ENCODE results near the gene SUPT3H. TPM values are rescaled to one million over a fixed set of nuclear protein-coding genes. Genes with fewer than 3 reads are reported as not detected.

SUPT3H gene
- total RNA-seq, 1 donor from 2014 or later, result 2.6 TPM

DNA sequence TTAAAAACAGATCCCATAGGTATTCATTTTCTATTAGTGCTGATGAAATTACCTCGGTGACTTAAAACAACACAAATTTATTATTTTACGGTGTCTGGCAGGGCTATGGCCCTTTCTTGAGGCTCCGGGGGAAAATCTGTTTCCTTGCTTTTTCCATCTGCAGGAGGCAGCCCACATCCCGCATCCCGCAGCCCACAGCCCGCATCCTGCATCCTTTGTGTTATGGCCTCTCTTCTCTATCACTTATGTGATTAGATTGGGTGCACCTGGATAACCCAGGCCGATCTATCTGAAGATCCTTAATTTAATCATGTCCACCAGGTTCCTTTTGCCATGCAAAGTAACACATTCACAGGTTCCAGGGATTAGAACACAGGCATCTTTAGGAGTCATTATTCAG, 582.4 kb downstream of the SUPT3H start:
- TF ChIP-seq, protein P1, sequence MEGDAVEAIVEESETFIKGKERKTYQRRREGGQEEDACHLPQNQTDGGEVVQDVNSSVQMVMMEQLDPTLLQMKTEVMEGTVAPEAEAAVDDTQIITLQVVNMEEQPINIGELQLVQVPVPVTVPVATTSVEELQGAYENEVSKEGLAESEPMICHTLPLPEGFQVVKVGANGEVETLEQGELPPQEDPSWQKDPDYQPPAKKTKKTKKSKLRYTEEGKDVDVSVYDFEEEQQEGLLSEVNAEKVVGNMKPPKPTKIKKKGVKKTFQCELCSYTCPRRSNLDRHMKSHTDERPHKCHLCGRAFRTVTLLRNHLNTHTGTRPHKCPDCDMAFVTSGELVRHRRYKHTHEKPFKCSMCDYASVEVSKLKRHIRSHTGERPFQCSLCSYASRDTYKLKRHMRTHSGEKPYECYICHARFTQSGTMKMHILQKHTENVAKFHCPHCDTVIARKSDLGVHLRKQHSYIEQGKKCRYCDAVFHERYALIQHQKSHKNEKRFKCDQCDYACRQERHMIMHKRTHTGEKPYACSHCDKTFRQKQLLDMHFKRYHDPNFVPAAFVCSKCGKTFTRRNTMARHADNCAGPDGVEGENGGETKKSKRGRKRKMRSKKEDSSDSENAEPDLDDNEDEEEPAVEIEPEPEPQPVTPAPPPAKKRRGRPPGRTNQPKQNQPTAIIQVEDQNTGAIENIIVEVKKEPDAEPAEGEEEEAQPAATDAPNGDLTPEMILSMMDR (IDR thresholded peaks at IDR 0.05; ENCODE audit: borderline replicate concordance), result no peak
- H3K36me3 ChIP-seq, result no peaks in the 10 kb centered on the region
- DNase-seq, result no peak
- H3K4me3 ChIP-seq, result no peak overlapping the region
- intact Hi-C loops (cut with micrococcal nuclease), result no loop called here
- H3K27me3 ChIP-seq (ENCODE audit: low read depth), result peaks cover 55% of the 10 kb centered on the region
- H3K27ac ChIP-seq (replicated peaks), result no peak overlapping the region
- H3K4me1 ChIP-seq, result peaks cover 6% of the 10 kb centered on the region
- H3K9me3 ChIP-seq (replicated peaks), result peaks cover 6% of the 10 kb centered on the region

DNA sequence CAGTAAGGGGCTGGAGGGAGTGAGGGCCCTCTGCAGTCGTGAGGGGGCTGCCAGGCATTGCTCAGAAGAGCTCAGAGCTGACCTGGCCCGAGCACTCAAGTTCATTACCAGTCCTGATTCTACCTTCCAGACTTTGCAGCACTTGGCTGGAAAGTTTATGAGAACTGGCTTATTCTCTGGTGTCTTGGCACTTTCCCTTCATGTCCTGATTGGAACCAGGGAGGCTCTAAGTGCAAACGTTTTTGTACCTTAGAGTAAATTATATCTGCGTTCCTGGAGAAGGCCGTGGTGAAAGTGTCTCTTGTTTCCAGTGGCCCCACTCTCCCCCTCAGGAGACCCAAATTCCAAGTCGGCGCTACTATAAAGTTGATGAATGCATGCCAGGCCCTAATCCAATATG, 587.9 kb downstream of the SUPT3H start:
- Histone ChIP-seq H3K9me3 (replicated peaks) (peaks cover 4% of the 10 kb centered on the region), H3K4me1 (no peaks in the 10 kb centered on the region), H3K27me3 (ENCODE audit: low read depth) (peaks cover 60% of the 10 kb centered on the region), H3K27ac (replicated peaks) (no peak overlapping the region), H3K36me3 (no peaks in the 10 kb centered on the region), H3K4me3 (no peak overlapping the region)
- intact Hi-C loops (cut with micrococcal nuclease), result no loop called here
- no peak for DNase-seq
- TF ChIP-seq, protein P1 (IDR thresholded peaks at IDR 0.05; ENCODE audit: borderline replicate concordance), result no peak

GRCh38 chr6:44789061-44789460, 588.7 kb downstream of the SUPT3H start:
- Histone ChIP-seq H3K36me3 (no peaks in the 10 kb centered on the region), H3K27ac (replicated peaks) (no peak overlapping the region), H3K4me3 (no peak overlapping the region), H3K4me1 (no peaks in the 10 kb centered on the region), H3K27me3 (ENCODE audit: low read depth) (peaks cover 53% of the 10 kb centered on the region), H3K9me3 (replicated peaks) (peaks cover 12% of the 10 kb centered on the region)
- TF ChIP-seq, protein P1 (IDR thresholded peaks at IDR 0.05; ENCODE audit: borderline replicate concordance), result no peak
- DNase-seq, result no peak
- intact Hi-C loops (cut with micrococcal nuclease), result no loop called here

- intact Hi-C loops (cut with micrococcal nuclease), result no loop called here
- H3K9me3 ChIP-seq (replicated peaks), result peaks cover 17% of the 10 kb centered on the region
- H3K27me3 ChIP-seq (ENCODE audit: low read depth), result peaks cover 49% of the 10 kb centered on the region
- no peak for DNase-seq
- TF ChIP-seq, protein P1 (IDR thresholded peaks at IDR 0.05; ENCODE audit: borderline replicate concordance), result no peak
- H3K36me3 ChIP-seq, result no peaks in the 10 kb centered on the region
- H3K27ac ChIP-seq (replicated peaks), result no peak overlapping the region
- H3K4me3 ChIP-seq, result no peak overlapping the region
- H3K4me1 ChIP-seq, result no peaks in the 10 kb centered on the region
Measured at GRCh38 chr6:44788387-44788981, 589.2 kb downstream of the SUPT3H start.

- intact Hi-C loops (cut with micrococcal nuclease), result no loop called here
- H3K4me3 ChIP-seq, result no peak overlapping the region
- TF ChIP-seq, protein P1 (IDR thresholded peaks at IDR 0.05; ENCODE audit: borderline replicate concordance), result no peak
- H3K27me3 ChIP-seq (ENCODE audit: low read depth), result peaks cover 44% of the 10 kb centered on the region
- no peak overlapping the region for H3K27ac ChIP-seq (replicated peaks)
- no peaks in the 10 kb centered on the region for H3K4me1 ChIP-seq
- H3K36me3 ChIP-seq, result no peaks in the 10 kb centered on the region
- no peak for DNase-seq
- H3K9me3 ChIP-seq (replicated peaks), result peaks cover 17% of the 10 kb centered on the region
Measured at GRCh38 chr6:44787254-44787834, 590.4 kb downstream of the SUPT3H start.
